Naive B cell (primary cell): ENCODE data around the gene PALLD. TPM values are rescaled to one million over a fixed set of nuclear protein-coding genes. Genes with fewer than 3 reads are reported as not detected.

Experiments used
- ATAC-seq, 2 donors: fragments of 150-1000 bp; cut with Tn5 transposase; 2 replicates each; pipeline ENCODE4 v1.10.0; 2021; ENCODE audit warnings: low read depth in 2 of 2, mild to moderate bottlenecking in 2 of 2, moderate library complexity in 2 of 2
- DNase-seq: peaks from one replicate; pipeline ENCODE4 v3.0.0; 2022
- H3K27ac Mint-ChIP-seq, 6 donors: one replicate each; pipeline ENCODE4 v1.8.0; 2020 to 2022; ENCODE audit warnings: mild to moderate bottlenecking in 6 of 6, mixed read lengths in 6 of 6, moderate library complexity in 5 of 6, inconsistent platforms in 2 of 6
- H3K27me3 Mint-ChIP-seq, 3 donors: one replicate each; pipeline ENCODE4 v1.8.0; 2021 to 2022; ENCODE audit warnings: mixed read lengths in 3 of 3, mild to moderate bottlenecking in 1 of 3
- H3K36me3 Mint-ChIP-seq, 2 donors: one replicate each; pipeline ENCODE4 v1.8.0; 2020 to 2022; ENCODE audit warnings: mixed read lengths in 2 of 2, inconsistent platforms in 1 of 2, mild to moderate bottlenecking in 1 of 2
- H3K4me1 Mint-ChIP-seq, 3 donors: one replicate each; pipeline ENCODE4 v1.8.0; 2020 to 2022; ENCODE audit warnings: mixed read lengths in 3 of 3, inconsistent platforms in 1 of 3, mild to moderate bottlenecking in 1 of 3, moderate library complexity in 1 of 3
- H3K4me3 Mint-ChIP-seq, 8 donors: one replicate each; pipeline ENCODE4 v1.8.0; 2020 to 2022; ENCODE audit warnings: mild to moderate bottlenecking in 8 of 8, mixed read lengths in 8 of 8, moderate library complexity in 8 of 8, inconsistent platforms in 2 of 8
- H3K9me3 Mint-ChIP-seq, 7 donors: one replicate each; pipeline ENCODE4 v1.8.0; 2020 to 2022; ENCODE audit warnings: mixed read lengths in 7 of 7, mild to moderate bottlenecking in 5 of 7, inconsistent platforms in 2 of 7, moderate library complexity in 1 of 7
- polyA plus RNA-seq, 6 donors: library from polyadenylated mRNA; unstranded; fragments of 300-500 nt; fragmentation: Illumina TruSeq; gene quantifications; one replicate each; pipeline ENCODE4 v1.2.3, GENCODE V29; 2021; ENCODE audit warnings: low read depth in 6 of 6

The PALLD gene
- polyA plus RNA-seq, 6 donors from 2014 or later = 0.58 to 0.83 (median 0.78) TPM; not detected in 2

DNA sequence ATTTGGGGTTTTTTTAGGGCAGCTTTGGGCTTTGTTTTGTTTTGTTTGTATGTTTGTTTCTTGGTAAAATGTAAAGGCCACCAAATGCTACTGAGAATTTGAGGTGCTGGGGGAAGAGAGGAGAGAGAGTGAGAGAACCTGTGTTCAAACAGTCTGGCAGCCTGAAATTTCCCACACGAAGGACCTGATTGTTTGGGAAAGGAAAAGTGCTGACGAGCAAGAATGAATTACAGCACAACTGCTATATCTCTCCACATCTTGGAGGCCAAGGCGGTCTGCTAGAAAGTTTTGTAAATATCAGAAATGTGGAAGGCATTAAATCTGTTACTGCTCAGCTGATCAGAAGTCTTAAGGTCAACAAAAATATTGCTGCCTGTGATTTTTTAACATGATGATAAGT lies 170.5 kb downstream of the PALLD start:
- peaks cover 0 to 10% (median 0%) of the 10 kb centered on the region in 3 donors for H3K27me3 Mint-ChIP-seq
- H3K4me1 Mint-ChIP-seq = no peaks in the 10 kb centered on the region
- H3K36me3 Mint-ChIP-seq = no peaks in the 10 kb centered on the region
- peaks cover 0 to 1% (median 0%) of the 10 kb centered on the region in 7 donors for H3K9me3 Mint-ChIP-seq
- no peak for DNase-seq
- no peak overlapping the region for H3K27ac Mint-ChIP-seq
- H3K4me3 Mint-ChIP-seq = no peak overlapping the region
- ATAC-seq = no peak

DNA sequence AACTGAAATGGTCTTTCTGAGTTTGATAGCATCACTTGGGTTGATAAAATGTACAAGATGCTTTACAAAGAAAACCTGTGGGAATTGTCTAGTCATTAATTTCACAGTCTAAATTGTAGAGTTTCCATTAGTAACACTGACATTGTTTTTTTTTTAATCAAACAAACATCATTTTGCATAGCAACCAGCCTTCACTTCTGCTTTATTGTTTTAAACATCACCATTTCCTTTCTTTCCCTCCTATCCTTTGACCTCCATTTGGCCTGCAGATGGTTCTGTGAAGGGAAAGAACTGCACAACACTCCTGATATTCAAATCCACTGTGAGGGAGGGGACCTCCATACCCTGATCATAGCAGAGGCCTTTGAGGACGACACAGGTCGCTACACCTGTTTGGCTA lies 171.1 kb downstream of the PALLD start:
- Mint-ChIP-seq H3K4me3 (no peak overlapping the region), H3K4me1 (no peaks in the 10 kb centered on the region), H3K36me3 (no peaks in the 10 kb centered on the region), H3K27ac (no peak overlapping the region), H3K9me3 (peaks cover 0 to 1% (median 0%) of the 10 kb centered on the region in 7 donors), H3K27me3 (peaks cover 0 to 8% (median 0%) of the 10 kb centered on the region in 3 donors)
- ATAC-seq (no peak), DNase-seq (no peak)

DNA sequence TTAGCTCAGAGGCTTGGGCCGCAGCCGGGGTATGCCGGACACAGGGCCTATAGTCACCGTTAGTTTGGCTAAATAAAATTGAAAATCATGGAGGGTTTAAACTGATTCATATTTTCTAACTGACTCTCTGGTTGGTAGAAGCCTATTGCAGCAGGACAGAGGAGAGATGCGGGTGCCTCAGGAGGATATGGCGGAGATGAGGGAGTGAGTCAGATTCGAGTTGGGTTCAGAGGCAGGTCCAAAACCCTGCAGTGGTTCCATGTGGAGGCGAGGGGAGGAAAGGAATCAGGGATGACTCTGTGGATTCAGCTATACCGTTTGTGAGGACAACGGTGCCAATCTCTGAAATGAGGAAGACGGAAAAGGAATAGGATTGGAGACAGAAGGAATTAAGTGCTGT lies 176.6 kb downstream of the PALLD start:
- DNase-seq (no peak), ATAC-seq (no peak)
- H3K27ac Mint-ChIP-seq = no peak overlapping the region
- no peaks in the 10 kb centered on the region for H3K4me1 Mint-ChIP-seq
- H3K36me3 Mint-ChIP-seq = no peaks in the 10 kb centered on the region
- no peak overlapping the region for H3K4me3 Mint-ChIP-seq
- H3K9me3 Mint-ChIP-seq = peaks cover 0 to 2% (median 0%) of the 10 kb centered on the region in 7 donors
- H3K27me3 Mint-ChIP-seq = peaks cover 0 to 18% (median 14%) of the 10 kb centered on the region in 3 donors

DNA sequence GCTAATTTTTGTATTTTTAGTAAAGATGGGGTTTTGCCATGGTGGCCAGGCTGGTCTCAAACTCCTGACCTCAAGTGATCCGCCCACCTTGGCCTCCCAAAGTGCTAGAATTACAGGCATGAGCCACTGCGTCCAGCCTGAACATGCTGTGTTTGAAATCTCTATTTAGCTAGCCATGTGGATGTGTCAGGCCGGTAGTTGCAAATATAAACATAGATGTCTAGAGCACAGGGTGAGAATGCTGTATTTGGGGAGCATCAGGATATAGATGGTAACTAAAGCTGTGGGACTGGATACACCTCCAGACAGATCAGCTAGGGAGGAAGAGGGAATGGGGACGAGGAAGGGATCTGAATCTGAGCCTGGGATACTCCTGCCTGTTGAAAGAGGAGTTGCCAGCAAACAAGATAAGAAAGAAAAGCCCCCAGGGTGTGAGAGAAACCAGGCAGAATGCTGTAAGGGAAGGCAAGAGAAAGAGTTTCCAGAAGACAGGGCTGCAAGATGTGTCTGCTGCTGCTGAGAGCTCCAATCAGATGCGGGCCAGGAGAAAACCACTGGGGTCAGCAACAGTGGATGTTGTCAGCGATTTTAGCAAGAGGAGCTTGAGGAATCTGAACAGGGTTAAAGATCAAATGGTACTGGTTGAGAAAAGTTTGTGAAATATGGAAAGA lies 177.4 kb downstream of the PALLD start:
- DNase-seq (no peak), ATAC-seq (no peak)
- peaks cover 0 to 26% (median 14%) of the 10 kb centered on the region in 3 donors for H3K27me3 Mint-ChIP-seq
- H3K36me3 Mint-ChIP-seq = no peaks in the 10 kb centered on the region
- no peaks in the 10 kb centered on the region for H3K4me1 Mint-ChIP-seq
- H3K4me3 Mint-ChIP-seq = no peak overlapping the region
- H3K9me3 Mint-ChIP-seq = peaks cover 0 to 5% (median 0%) of the 10 kb centered on the region in 7 donors
- H3K27ac Mint-ChIP-seq = no peak overlapping the region

- Mint-ChIP-seq H3K36me3 (no peaks in the 10 kb centered on the region), H3K27me3 (peaks cover 0 to 28% (median 19%) of the 10 kb centered on the region in 3 donors), H3K4me1 (no peaks in the 10 kb centered on the region), H3K9me3 (peaks cover 0 to 8% (median 0%) of the 10 kb centered on the region in 7 donors), H3K4me3 (no peak overlapping the region), H3K27ac (no peak overlapping the region)
- ATAC-seq (no peak), DNase-seq (no peak)
These were observed 178.0 kb downstream of the PALLD start for GRCh38 chr4:168674866-168675265.

DNA sequence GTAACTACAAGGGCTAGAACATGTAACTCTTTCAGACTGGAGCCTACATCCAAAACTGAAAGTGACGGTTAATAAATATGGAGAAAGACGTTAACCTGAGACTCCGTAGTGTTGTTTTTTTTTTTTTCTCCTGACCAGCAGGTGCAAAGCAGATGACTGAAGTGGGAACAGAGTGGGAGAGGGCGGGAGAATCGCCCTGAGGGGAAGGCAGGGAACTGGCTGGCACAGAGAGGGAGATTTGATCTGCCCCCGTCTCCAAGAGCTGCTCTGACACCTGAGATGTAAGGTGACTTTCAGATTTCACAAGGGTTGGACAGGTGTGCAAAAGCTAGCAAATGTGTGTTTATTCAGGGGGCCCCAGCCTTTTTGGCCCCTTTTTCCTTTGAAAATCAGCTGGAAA lies 180.2 kb downstream of the PALLD start:
- no peak for DNase-seq
- Mint-ChIP-seq H3K4me1 (no peaks in the 10 kb centered on the region), H3K27ac (peak overlapping the region in 1 of 6 donors; percentile 40), H3K27me3 (peaks cover 0 to 28% (median 19%) of the 10 kb centered on the region in 3 donors), H3K9me3 (peaks cover 0 to 8% (median 0%) of the 10 kb centered on the region in 7 donors), H3K4me3 (no peak overlapping the region), H3K36me3 (no peaks in the 10 kb centered on the region)
- ATAC-seq = no peak

DNA sequence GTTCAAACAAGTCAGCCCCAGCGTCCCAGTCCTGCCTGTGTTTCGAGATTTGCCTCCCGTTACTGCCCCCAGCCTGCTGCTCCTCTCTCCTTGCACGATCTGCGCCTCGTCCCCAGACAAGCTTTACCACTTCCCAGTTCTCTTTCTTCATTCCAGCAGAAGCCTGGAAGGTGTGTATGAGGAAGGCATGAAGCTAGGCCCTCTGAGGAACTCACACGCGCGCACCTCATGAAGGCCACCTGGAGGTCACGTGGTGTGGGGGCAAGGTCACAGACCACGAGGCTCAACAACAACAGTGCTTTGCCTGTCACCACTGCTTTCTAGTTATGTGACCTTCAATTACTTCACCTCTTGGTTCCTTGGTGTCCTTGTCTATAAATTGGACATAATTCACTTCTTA lies 181.0 kb downstream of the PALLD start:
- H3K4me3 Mint-ChIP-seq = no peak overlapping the region
- peaks cover 0 to 8% (median 0%) of the 10 kb centered on the region in 7 donors for H3K9me3 Mint-ChIP-seq
- H3K27ac Mint-ChIP-seq = peak overlapping the region in 1 of 6 donors; percentile 39
- H3K36me3 Mint-ChIP-seq = no peaks in the 10 kb centered on the region
- no peaks in the 10 kb centered on the region for H3K4me1 Mint-ChIP-seq
- DNase-seq (no peak), ATAC-seq (no peak)
- peaks cover 0 to 28% (median 19%) of the 10 kb centered on the region in 3 donors for H3K27me3 Mint-ChIP-seq

GRCh38 chr4:168678751-168679366 lies 182.0 kb downstream of the PALLD start:
- H3K4me1 Mint-ChIP-seq = no peaks in the 10 kb centered on the region
- peaks cover 0 to 8% (median 0%) of the 10 kb centered on the region in 7 donors for H3K9me3 Mint-ChIP-seq
- no peak overlapping the region for H3K4me3 Mint-ChIP-seq
- no peak for ATAC-seq
- H3K27me3 Mint-ChIP-seq = peaks cover 0 to 28% (median 19%) of the 10 kb centered on the region in 3 donors
- peak overlapping the region in 2 of 6 donors; percentile 69 to 84 for H3K27ac Mint-ChIP-seq
- no peaks in the 10 kb centered on the region for H3K36me3 Mint-ChIP-seq
- DNase-seq = no peak

GRCh38 chr4:168679397-168679796 lies 182.5 kb downstream of the PALLD start:
- H3K27ac Mint-ChIP-seq = no peak overlapping the region
- no peak for DNase-seq
- no peaks in the 10 kb centered on the region for H3K4me1 Mint-ChIP-seq
- peaks cover 0 to 28% (median 19%) of the 10 kb centered on the region in 3 donors for H3K27me3 Mint-ChIP-seq
- no peaks in the 10 kb centered on the region for H3K36me3 Mint-ChIP-seq
- H3K4me3 Mint-ChIP-seq = no peak overlapping the region
- H3K9me3 Mint-ChIP-seq = peaks cover 0 to 8% (median 0%) of the 10 kb centered on the region in 7 donors
- no peak for ATAC-seq

DNA sequence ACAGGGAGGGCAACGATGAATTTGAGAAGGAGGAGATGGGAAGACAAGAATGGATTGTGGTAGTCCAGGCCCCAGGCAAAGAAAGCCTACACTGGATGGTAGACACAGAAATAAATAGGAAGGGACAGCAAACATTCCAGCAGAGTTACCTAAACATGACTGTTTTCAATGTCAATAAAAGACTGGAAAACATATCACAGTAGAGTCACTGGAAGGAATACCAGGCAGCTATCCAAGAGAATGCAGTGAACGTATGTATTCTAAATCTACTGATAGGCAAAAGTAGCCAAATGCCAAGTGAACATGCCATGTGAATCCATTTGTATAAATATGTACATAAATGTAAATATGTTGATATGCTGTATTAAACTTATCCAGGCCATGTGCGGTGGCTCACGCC lies 183.0 kb downstream of the PALLD start:
- H3K27ac Mint-ChIP-seq = no peak overlapping the region
- H3K36me3 Mint-ChIP-seq = no peaks in the 10 kb centered on the region
- H3K27me3 Mint-ChIP-seq = peaks cover 0 to 28% (median 19%) of the 10 kb centered on the region in 3 donors
- ATAC-seq (no peak), DNase-seq (no peak)
- H3K9me3 Mint-ChIP-seq = peaks cover 0 to 8% (median 0%) of the 10 kb centered on the region in 7 donors
- no peak overlapping the region for H3K4me3 Mint-ChIP-seq
- H3K4me1 Mint-ChIP-seq = no peaks in the 10 kb centered on the region

GRCh38 chr4:168682898-168683500 lies 186.1 kb downstream of the PALLD start:
- H3K4me3 Mint-ChIP-seq = no peak overlapping the region

DNA sequence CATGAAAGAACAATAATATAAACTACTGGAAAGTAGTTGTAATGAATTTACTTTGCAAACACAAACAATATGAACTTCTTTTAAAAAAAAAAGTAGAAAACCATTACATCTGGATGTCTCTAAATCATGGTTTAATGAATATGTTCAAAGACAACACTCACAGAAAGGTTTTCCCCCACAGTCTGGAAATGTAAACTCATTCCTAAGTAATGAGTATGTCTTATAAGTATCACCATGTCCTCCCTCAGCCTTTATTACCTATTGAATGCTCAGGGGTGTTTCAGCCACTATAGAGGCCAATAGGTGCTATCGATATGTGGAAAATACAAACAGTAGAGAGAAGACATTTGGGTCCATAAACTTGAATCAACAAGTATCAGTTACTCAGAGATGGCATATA lies 186.7 kb downstream of the PALLD start:
- H3K27ac Mint-ChIP-seq = no peak overlapping the region
- no peaks in the 10 kb centered on the region for H3K36me3 Mint-ChIP-seq
- no peak for DNase-seq
- H3K4me1 Mint-ChIP-seq = no peaks in the 10 kb centered on the region
- H3K27me3 Mint-ChIP-seq = peaks cover 4 to 9% (median 5%) of the 10 kb centered on the region in 3 donors
- H3K9me3 Mint-ChIP-seq = peaks cover 0 to 7% (median 0%) of the 10 kb centered on the region in 7 donors
- no peak overlapping the region for H3K4me3 Mint-ChIP-seq
- no peak for ATAC-seq

More at GRCh38 chr4:168682898-168683500, 186.1 kb downstream of the PALLD start:
- H3K27me3 Mint-ChIP-seq = peaks cover 4 to 15% (median 6%) of the 10 kb centered on the region in 3 donors
- H3K27ac Mint-ChIP-seq = no peak overlapping the region
- ATAC-seq = no peak
- DNase-seq = no peak
- H3K4me1 Mint-ChIP-seq = no peaks in the 10 kb centered on the region
- H3K36me3 Mint-ChIP-seq = no peaks in the 10 kb centered on the region
- H3K9me3 Mint-ChIP-seq = peaks cover 0 to 8% (median 0%) of the 10 kb centered on the region in 7 donors

- Mint-ChIP-seq H3K36me3 (no peaks in the 10 kb centered on the region), H3K27ac (no peak overlapping the region), H3K4me1 (no peaks in the 10 kb centered on the region), H3K4me3 (no peak overlapping the region), H3K27me3 (peaks cover 0 to 4% (median 0%) of the 10 kb centered on the region in 3 donors), H3K9me3 (peaks cover 0 to 1% (median 0%) of the 10 kb centered on the region in 7 donors)
- no peak for DNase-seq
- ATAC-seq = peak; percentile 32 to 70
These were observed 188.4 kb downstream of the PALLD start for GRCh38 chr4:168685136-168685809.
